PFSK-1 (cell line): ENCODE results near the gene CXXC5.

Source experiments
- FOXP2 ChIP-seq: optimal IDR thresholded peaks from 2 replicates; pipeline ENCODE3; 2011; ENCODE audit warnings: borderline replicate concordance, control low read depth, inconsistent platforms; ENCODE audit not compliant: insufficient read depth; ENCODE audit errors: extremely low read length, extremely low read depth
- POLR2AphosphoS5 ChIP-seq: IDR thresholded peaks from 2 replicates; pipeline ENCODE4 v1.6.1; 2012; ENCODE audit warnings: low read depth, mild to moderate bottlenecking, control low read depth, low read length, moderate library complexity
- REST ChIP-seq, 2 experiments: IDR thresholded peaks; 2 replicates each; pipeline versions ENCODE4 v1.6.1 to v1.8.0; 2011 to 2012; ENCODE audit warnings: low read depth in 2 of 2, low read length in 2 of 2, control low read depth in 1 of 2, inconsistent platforms in 1 of 2, mild to moderate bottlenecking in 1 of 2, moderate library complexity in 1 of 2; ENCODE audit not compliant: insufficient read depth in 1 of 2
- SIN3A ChIP-seq: IDR thresholded peaks from 2 replicates; pipeline ENCODE4 v1.6.1; 2012; ENCODE audit warnings: mild to moderate bottlenecking, low read length, moderate library complexity, borderline replicate concordance; ENCODE audit not compliant: insufficient read depth
- TAF1 ChIP-seq: IDR thresholded peaks from 2 replicates; pipeline ENCODE4 v1.6.1; 2012; ENCODE audit warnings: low read length, control low read depth, borderline replicate concordance; ENCODE audit not compliant: insufficient read depth

CXXC5 gene

GRCh38 chr5:139693676-139694364, 45.7 kb downstream of the CXXC5 start:
- TF ChIP-seq TAF1 (no peak), SIN3A (no peak), FOXP2 (no peak), REST (IDR thresholded peaks at IDR 0.05; ENCODE audit: insufficient read depth in 1 of 2, low read depth in 2 of 2, low read length in 2 of 2) (no peak), POLR2AphosphoS5 (no peak)

GRCh38 chr5:139694556-139695177, 46.5 kb downstream of the CXXC5 start:
- no peak for TF ChIP-seq SIN3A
- no peak for TF ChIP-seq FOXP2
- TF ChIP-seq TAF1, result no peak
- no peak for TF ChIP-seq POLR2AphosphoS5
- no peak for TF ChIP-seq REST (IDR thresholded peaks at IDR 0.05; ENCODE audit: insufficient read depth in 1 of 2, low read depth in 2 of 2, low read length in 2 of 2)

GRCh38 chr5:139695178-139695573, 47.0 kb downstream of the CXXC5 start:
- TF ChIP-seq FOXP2 (no peak), REST (IDR thresholded peaks at IDR 0.05; ENCODE audit: insufficient read depth in 1 of 2, low read depth in 2 of 2, low read length in 2 of 2) (no peak), SIN3A (no peak), TAF1 (no peak), POLR2AphosphoS5 (no peak)

GRCh38 chr5:139696167-139696893, 48.2 kb downstream of the CXXC5 start:
- TF ChIP-seq FOXP2 (no peak), REST (IDR thresholded peaks at IDR 0.05; ENCODE audit: insufficient read depth in 1 of 2, low read depth in 2 of 2, low read length in 2 of 2) (no peak), TAF1 (no peak), SIN3A (no peak), POLR2AphosphoS5 (no peak)
